Tibial nerve (tissue), 4 donors: ENCODE results near the gene PPAT. TPM values are rescaled to one million over a fixed set of nuclear protein-coding genes. Genes with fewer than 3 reads are reported as not detected.
"Not testable (repeated sequence)": the region's sequence is repeated elsewhere in the genome, so short reads cannot be mapped to it uniquely, and the experiment has no call there.

Experiments used
- DNase-seq, 2 donors: peaks; one replicate each; pipeline ENCODE4 v3.0.0-alpha.2; 2019; ENCODE audit warnings: low spot score in 2 of 2
- H3K27ac ChIP-seq, 4 donors: fragments of 200-600 bp; sonication (generic) in 3 of 4; one replicate each; pipeline ENCODE4 v1.5.1; 2017 to 2019; ENCODE audit warnings: mild to moderate bottlenecking in 1 of 4
- H3K27me3 ChIP-seq, 2 donors: fragments of 200-600 bp; sonication (generic) in 1 of 2; one replicate each; pipeline versions ENCODE4 v1.5.1 to v1.6.0; 2017 to 2019
- H3K36me3 ChIP-seq, 3 donors: fragments of 200-600 bp; sonication (generic); one replicate each; pipeline ENCODE4 v1.5.1; 2018 to 2019
- H3K4me1 ChIP-seq, 4 donors: fragments of 200-600 bp; sonication (generic) in 3 of 4; one replicate each; pipeline ENCODE4 v1.5.1; 2017 to 2019
- H3K4me3 ChIP-seq, 4 donors: fragments of 200-600 bp; sonication (generic) in 3 of 4; one replicate each; pipeline ENCODE4 v1.5.1; 2017 to 2019; ENCODE audit warnings: mild to moderate bottlenecking in 1 of 4, moderate library complexity in 1 of 4
- H3K9me3 ChIP-seq, 4 donors: fragments of 200-600 bp; sonication (generic) in 3 of 4; one replicate each; pipeline ENCODE4 v1.5.1; 2017 to 2019
- CTCF ChIP-seq, 5 experiments: fragments of 200-600 bp in 3 of 5; fragments of 450-650 bp in 2 of 5; sonication (generic) in 3 of 5; IDR thresholded peaks; one replicate each; pipeline ENCODE4 v1.5.1; 2016 to 2019; ENCODE audit warnings: antibody characterized with exemption in 5 of 5, mild to moderate bottlenecking in 3 of 5, moderate library complexity in 2 of 5
- EP300 ChIP-seq, 2 donors: sonication (generic); formaldehyde crosslinking; IDR thresholded peaks; one replicate each; pipeline ENCODE4 v1.6.1; 2017; ENCODE audit warnings: antibody characterized with exemption in 2 of 2, mild to moderate bottlenecking in 1 of 2
- POLR2A ChIP-seq, 2 donors: fragments of 450-650 bp; IDR thresholded peaks; one replicate each; pipeline ENCODE4 v1.6.1; 2017; ENCODE audit warnings: antibody characterized with exemption in 2 of 2, mild to moderate bottlenecking in 2 of 2, moderate library complexity in 2 of 2
- WGBS, 2 donors: methylation state at CpG; one replicate each; pipeline ENCODE4 v1.1.5; 2018; 5-methylcytosine and 5-hydroxymethylcytosine counted together
- total RNA-seq, 4 donors: library from RNA; depleted of rRNA; stranded (reverse); fragments of >200 nt; gene quantifications; one replicate each; pipeline ENCODE4 v1.1.0, GENCODE V29; 2016

Gene PPAT
- total RNA-seq, 4 donors from 2014 or later, result 2.2 to 7.8 (median 3.8) TPM

GRCh38 chr4:56450342-56450741, 14.9 kb upstream of the PPAT start:
- Histone ChIP-seq H3K9me3 (no peaks in the 10 kb centered on the region), H3K4me3 (no peak overlapping the region), H3K27me3 (no peaks in the 10 kb centered on the region), H3K36me3 (peaks cover 0 to 75% (median 3%) of the 10 kb centered on the region in 3 donors), H3K4me1 (no peaks in the 10 kb centered on the region), H3K27ac (no peak overlapping the region)
- 93 to 96% methylated on average over 1 of the region's 1 CpG for WGBS, 2 donors
- TF ChIP-seq POLR2A (IDR thresholded peaks at IDR 0.05), result no peak
- TF ChIP-seq CTCF (IDR thresholded peaks at IDR 0.05), result no peak
- TF ChIP-seq EP300 (IDR thresholded peaks at IDR 0.05), result no peak
- DNase-seq, result no peak

- H3K36me3 ChIP-seq, result peaks cover 0 to 75% (median 3%) of the 10 kb centered on the region in 3 donors
- not testable (repeated sequence) for H3K9me3 ChIP-seq, DNase-seq, H3K4me3 ChIP-seq, H3K27ac ChIP-seq, H3K27me3 ChIP-seq, H3K4me1 ChIP-seq
- WGBS, 2 donors, result 95 to 97% methylated on average over 4 of the region's 4 CpGs
Measured at GRCh38 chr4:56449475-56449874, 14.1 kb upstream of the PPAT start.

GRCh38 chr4:56448301-56448700, 12.9 kb upstream of the PPAT start:
- TF ChIP-seq EP300 (IDR thresholded peaks at IDR 0.05) (no peak), CTCF (IDR thresholded peaks at IDR 0.05) (no peak), POLR2A (IDR thresholded peaks at IDR 0.05) (no peak)
- no peak for DNase-seq
- no peaks in the 10 kb centered on the region for H3K4me1 ChIP-seq
- H3K27me3 ChIP-seq, result no peaks in the 10 kb centered on the region
- H3K27ac ChIP-seq, result no peak overlapping the region
- peaks cover 0 to 70% (median 3%) of the 10 kb centered on the region in 3 donors for H3K36me3 ChIP-seq
- H3K4me3 ChIP-seq, result no peak overlapping the region
- no peaks in the 10 kb centered on the region for H3K9me3 ChIP-seq

- Histone ChIP-seq H3K4me1 (no peaks in the 10 kb centered on the region), H3K27ac (no peak overlapping the region), H3K4me3 (no peak overlapping the region), H3K27me3 (no peaks in the 10 kb centered on the region), H3K36me3 (peaks cover 0 to 62% (median 3%) of the 10 kb centered on the region in 3 donors), H3K9me3 (no peaks in the 10 kb centered on the region)
- no peak for TF ChIP-seq EP300 (IDR thresholded peaks at IDR 0.05)
- no peak for TF ChIP-seq CTCF (IDR thresholded peaks at IDR 0.05)
- TF ChIP-seq POLR2A (IDR thresholded peaks at IDR 0.05), result no peak
- DNase-seq, result no peak
- 95 to 97% methylated on average over 1 of the region's 1 CpG for WGBS, 2 donors
Measured at GRCh38 chr4:56445699-56446098, 10.3 kb upstream of the PPAT start.

GRCh38 chr4:56444719-56445118, 9.3 kb upstream of the PPAT start:
- DNase-seq, result no peak
- 89 to 95% methylated on average over 2 of the region's 2 CpGs for WGBS, 2 donors
- Histone ChIP-seq H3K27me3 (no peaks in the 10 kb centered on the region), H3K9me3 (no peaks in the 10 kb centered on the region), H3K4me3 (no peak overlapping the region), H3K4me1 (no peaks in the 10 kb centered on the region), H3K27ac (no peak overlapping the region), H3K36me3 (peaks cover 0 to 52% (median 3%) of the 10 kb centered on the region in 3 donors)
- TF ChIP-seq EP300 (IDR thresholded peaks at IDR 0.05), result no peak

- DNase-seq, result no peak
- TF ChIP-seq CTCF (IDR thresholded peaks at IDR 0.05), result no peak
- no peak overlapping the region for H3K4me3 ChIP-seq
- peaks cover 0 to 9% (median 2%) of the 10 kb centered on the region in 4 donors for H3K4me1 ChIP-seq
- H3K9me3 ChIP-seq, result no peaks in the 10 kb centered on the region
- peaks cover 0 to 31% (median 0%) of the 10 kb centered on the region in 3 donors for H3K36me3 ChIP-seq
- H3K27me3 ChIP-seq, result no peaks in the 10 kb centered on the region
- no peak overlapping the region for H3K27ac ChIP-seq
- 90 to 94% methylated on average over 1 of the region's 1 CpG for WGBS, 2 donors
Measured at GRCh38 chr4:56440983-56441382, 5.6 kb upstream of the PPAT start.
